ENCODE results near the gene QRFP. TPM values are rescaled to one million over a fixed set of nuclear protein-coding genes. Genes with fewer than 3 reads are reported as not detected.

The QRFP gene
- total RNA-seq, 1 donor from 2014 or later = not detected

GRCh38 chr9:130843049-130843908 lies 53.3 kb downstream of the QRFP start:
- Mint-ChIP-seq H3K9me3 (no peaks in the 10 kb centered on the region), H3K4me1 (peaks cover 20% of the 10 kb centered on the region), H3K36me3 (ENCODE audit: low read depth) (no peaks in the 10 kb centered on the region), H3K27me3 (no peaks in the 10 kb centered on the region), H3K27ac (no peak overlapping the region), H3K4me3 (no peak overlapping the region)
- intact Hi-C loops (cut with micrococcal nuclease) = no loop called here
- ChIA-PET POLR2A (no interaction called here), CTCF (interaction anchor here (1.5 kb wide), 1 partner anchor 203 kb away, joined by 3 read pairs; no protein-coding TSS in a partner anchor)
- DNase-seq (no peak), ATAC-seq (ENCODE audit: low read depth) (no peak)
- no peak for TF ChIP-seq CTCF (IDR thresholded peaks at IDR 0.05)

Other genes starting within 250 kb of the QRFP start
- gene PRDM12, start 232.2 kb downstream of the QRFP start, total RNA-seq = not detected in 2 replicates
- 49.6 and 54.8 TPM in 2 replicates for gene EXOSC2, start 203.0 kb downstream of the QRFP start, total RNA-seq
- 32.8 and 41.6 TPM in 2 replicates for gene ABL1, start 61.6 kb downstream of the QRFP start, total RNA-seq
- not detected in 2 replicates for gene FIBCD1, start 42.4 kb upstream of the QRFP start, total RNA-seq
- gene LAMC3, start 112.4 kb upstream of the QRFP start, total RNA-seq = not detected in 2 replicates
- gene AIF1L, start 199.7 kb upstream of the QRFP start, total RNA-seq = not detected in 2 replicates
- 72.2 and 90.9 TPM in 2 replicates for gene NUP214, start 228.8 kb upstream of the QRFP start, total RNA-seq